Stimulated activated CD4-positive, alpha-beta T cell treated with anti-CD3 and anti-CD28 coated beads, Interleukin-4, amount 100 ng/mL, for 4 hours (primary cell): Measurements from ENCODE around the gene CCDC70.

Experiments used
- DNase-seq, 2 experiments: peaks; one replicate each; pipeline ENCODE4 v3.0.0-alpha.2; 2020

CCDC70 gene

GRCh38 chr13:51831519-51831918 is 30.2 kb upstream of the CCDC70 start:
- no peak for DNase-seq

GRCh38 chr13:51832471-51833152 is 29.2 kb upstream of the CCDC70 start:
- peak; percentile 25 to 53 for DNase-seq

- no peak for DNase-seq
Observed at GRCh38 chr13:51833980-51834379, 27.8 kb upstream of the CCDC70 start.

GRCh38 chr13:51834581-51835171 is 27.1 kb upstream of the CCDC70 start:
- DNase-seq, result no peak

- DNase-seq, result no peak
Observed at GRCh38 chr13:51837016-51837415, 24.8 kb upstream of the CCDC70 start.

GRCh38 chr13:51838240-51838846 is 23.4 kb upstream of the CCDC70 start:
- no peak for DNase-seq

- DNase-seq, result no peak
Observed at GRCh38 chr13:51839711-51840540, 21.8 kb upstream of the CCDC70 start.

- no peak for DNase-seq
Observed at GRCh38 chr13:51840917-51841316, 20.9 kb upstream of the CCDC70 start.

- DNase-seq, result no peak
Observed at GRCh38 chr13:51841732-51842131, 20.0 kb upstream of the CCDC70 start.

GRCh38 chr13:51843529-51843928 is 18.2 kb upstream of the CCDC70 start:
- no peak for DNase-seq

GRCh38 chr13:51844862-51845573 is 16.8 kb upstream of the CCDC70 start, which contains the start of gene TMEM272:
TMEM272 (minus strand) TSS chr13:51845177; CDS start chr13:51838530, 6,647 bp downstream.
- peak; percentile 55 to 58 for DNase-seq

GRCh38 chr13:51845574-51846318 is 16.0 kb upstream of the CCDC70 start:
- DNase-seq, result no peak

- DNase-seq, result no peak
Observed at GRCh38 chr13:51846756-51847155, 15.0 kb upstream of the CCDC70 start.

GRCh38 chr13:51848674-51849073 is 13.1 kb upstream of the CCDC70 start:
- no peak for DNase-seq

- peak in 1 of 2 experiments; percentile 31 for DNase-seq
Observed at GRCh38 chr13:51849145-51850101, 12.3 kb upstream of the CCDC70 start.

- DNase-seq, result no peak
Observed at GRCh38 chr13:51856027-51856736, 5.6 kb upstream of the CCDC70 start.

- no peak for DNase-seq
Observed at GRCh38 chr13:51856998-51857397, 4.8 kb upstream of the CCDC70 start.

- no peak for DNase-seq
Observed at GRCh38 chr13:51858433-51859247, 3.1 kb upstream of the CCDC70 start.

GRCh38 chr13:51862957-51863356 is 1.2 kb downstream of the CCDC70 start:
- no peak for DNase-seq
